Choroid plexus epithelial cell (primary cell): ENCODE measurements around the gene HAUS7.

Source experiments
- DNase-seq: peaks from one replicate; pipeline ENCODE4 v3.0.0-alpha.2; 2010; ENCODE audit warnings: low read depth
- H3K4me3 ChIP-seq: 2 replicates; pipeline ENCODE4 v1.5.1; 2011; ENCODE audit warnings: low read depth, mild to moderate bottlenecking, control low read depth, low read length, moderate library complexity
- TF ChIP-seq, protein P1 (sequence below): conservative IDR thresholded peaks from 2 replicates; pipeline ENCODE4 v1.5.1; 2011; ENCODE audit warnings: low read depth, mild to moderate bottlenecking, control low read depth, inconsistent platforms, low read length, moderate library complexity

HAUS7 gene

DNA sequence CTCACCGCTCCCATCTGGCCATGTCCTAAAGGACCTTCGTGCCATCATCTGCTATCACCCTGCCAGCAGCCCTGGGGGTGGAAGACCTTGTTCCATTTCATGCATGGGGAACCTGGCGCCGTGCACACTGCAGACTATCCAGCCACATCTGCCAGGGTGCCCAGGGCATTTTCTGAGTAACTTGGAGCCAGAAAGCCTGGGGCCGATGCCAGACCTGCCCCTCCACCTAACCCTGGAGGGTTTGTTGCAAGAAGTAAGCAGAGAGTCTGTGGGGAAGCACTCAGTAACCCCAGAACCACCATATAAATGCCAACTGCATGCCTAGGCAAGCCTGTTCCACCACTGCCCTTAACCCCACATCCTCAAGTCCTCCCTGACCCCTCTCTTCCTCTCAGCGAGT, 7.3 kb downstream of the HAUS7 start:
- DNase-seq: no peak
- TF ChIP-seq, protein P1, sequence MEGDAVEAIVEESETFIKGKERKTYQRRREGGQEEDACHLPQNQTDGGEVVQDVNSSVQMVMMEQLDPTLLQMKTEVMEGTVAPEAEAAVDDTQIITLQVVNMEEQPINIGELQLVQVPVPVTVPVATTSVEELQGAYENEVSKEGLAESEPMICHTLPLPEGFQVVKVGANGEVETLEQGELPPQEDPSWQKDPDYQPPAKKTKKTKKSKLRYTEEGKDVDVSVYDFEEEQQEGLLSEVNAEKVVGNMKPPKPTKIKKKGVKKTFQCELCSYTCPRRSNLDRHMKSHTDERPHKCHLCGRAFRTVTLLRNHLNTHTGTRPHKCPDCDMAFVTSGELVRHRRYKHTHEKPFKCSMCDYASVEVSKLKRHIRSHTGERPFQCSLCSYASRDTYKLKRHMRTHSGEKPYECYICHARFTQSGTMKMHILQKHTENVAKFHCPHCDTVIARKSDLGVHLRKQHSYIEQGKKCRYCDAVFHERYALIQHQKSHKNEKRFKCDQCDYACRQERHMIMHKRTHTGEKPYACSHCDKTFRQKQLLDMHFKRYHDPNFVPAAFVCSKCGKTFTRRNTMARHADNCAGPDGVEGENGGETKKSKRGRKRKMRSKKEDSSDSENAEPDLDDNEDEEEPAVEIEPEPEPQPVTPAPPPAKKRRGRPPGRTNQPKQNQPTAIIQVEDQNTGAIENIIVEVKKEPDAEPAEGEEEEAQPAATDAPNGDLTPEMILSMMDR: no peak

DNA sequence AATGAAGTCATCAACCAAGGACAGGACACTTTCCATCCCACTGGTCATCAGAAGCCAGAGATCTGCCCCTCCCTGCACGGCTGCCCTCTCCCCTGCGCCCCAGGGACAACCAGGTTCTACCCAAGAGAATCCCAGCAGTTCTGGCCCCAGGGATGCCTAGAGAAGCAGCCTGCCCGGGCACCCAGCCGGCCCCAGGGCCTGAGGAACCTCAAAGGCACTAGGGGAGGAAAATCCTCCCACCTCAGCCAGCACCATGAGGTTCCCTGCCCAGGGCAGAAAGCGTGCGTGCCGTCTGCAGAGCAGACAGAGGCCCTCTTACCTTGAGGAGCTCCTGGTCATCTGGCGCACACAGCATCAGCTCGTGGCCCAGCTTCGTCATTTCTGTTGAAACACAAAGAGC, 8.1 kb downstream of the HAUS7 start:
- no peak for DNase-seq
- TF ChIP-seq, protein P1: no peak
- no peak overlapping the region for H3K4me3 ChIP-seq

More for the DNA sequence above, 7.3 kb downstream of the HAUS7 start:
- H3K4me3 ChIP-seq: no peak overlapping the region

DNA sequence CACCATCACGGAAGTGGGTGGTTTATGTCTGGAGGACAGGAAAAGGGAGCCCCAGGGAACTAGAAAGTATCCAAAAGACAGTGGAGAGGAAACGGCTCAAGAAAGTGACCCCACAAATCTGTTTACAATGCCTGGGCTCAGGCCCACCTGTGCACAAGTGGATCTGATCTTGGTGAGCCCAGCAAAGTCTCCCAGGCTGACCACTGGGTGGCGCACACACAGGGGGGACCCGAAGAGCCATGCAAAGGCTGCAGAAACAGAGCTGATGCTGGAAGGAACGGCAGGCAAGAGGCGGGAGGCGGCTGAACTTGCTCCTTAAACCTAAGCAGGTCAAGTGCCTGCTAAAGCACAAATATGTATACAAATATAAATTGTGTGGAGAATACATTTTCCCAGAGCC, 9.6 kb downstream of the HAUS7 start:
- H3K4me3 ChIP-seq: no peak overlapping the region
- DNase-seq: peak; percentile 69
- TF ChIP-seq, protein P1: peak; percentile 77

DNA sequence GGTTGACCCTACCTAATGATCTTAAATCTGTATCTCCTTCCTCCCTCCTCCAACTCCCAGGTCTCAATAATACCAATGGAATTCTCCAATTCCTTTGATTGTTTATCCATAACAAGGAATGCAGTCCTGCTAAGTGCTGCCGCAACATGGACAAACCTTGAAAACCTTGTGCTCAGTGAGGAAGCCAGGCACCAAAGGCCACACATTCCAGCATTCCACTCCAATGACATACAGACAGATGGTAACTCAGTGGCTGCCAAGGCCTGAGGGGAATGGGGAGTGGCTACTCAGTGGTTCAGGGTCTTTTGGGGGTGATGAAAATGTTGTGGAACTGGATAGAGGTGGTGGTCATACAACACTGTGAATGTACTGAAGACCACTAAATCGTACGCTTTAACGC, 10.4 kb downstream of the HAUS7 start:
- no peak overlapping the region for H3K4me3 ChIP-seq
- DNase-seq: peak; percentile 86
- TF ChIP-seq, protein P1: peak; percentile 27

DNA sequence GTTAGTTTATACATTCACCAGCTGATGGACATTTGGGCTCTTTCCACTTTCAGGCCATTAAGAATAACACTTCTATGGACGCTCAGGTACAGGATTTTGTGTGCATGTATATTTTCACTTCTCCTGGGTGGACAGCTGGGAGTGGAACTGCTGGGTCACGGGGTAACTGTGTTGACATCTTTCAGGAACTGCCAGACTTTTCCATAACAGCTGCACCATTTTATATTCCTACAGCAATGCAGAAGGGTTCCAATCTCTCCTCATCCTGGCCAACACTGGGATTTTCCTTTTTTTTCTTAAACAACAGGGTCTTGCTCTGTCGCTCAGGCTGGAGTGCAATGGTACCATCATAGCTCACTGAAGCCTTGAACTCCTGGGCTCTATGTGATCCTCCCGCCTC, 11.9 kb downstream of the HAUS7 start:
- DNase-seq: no peak
- TF ChIP-seq, protein P1: no peak

DNA sequence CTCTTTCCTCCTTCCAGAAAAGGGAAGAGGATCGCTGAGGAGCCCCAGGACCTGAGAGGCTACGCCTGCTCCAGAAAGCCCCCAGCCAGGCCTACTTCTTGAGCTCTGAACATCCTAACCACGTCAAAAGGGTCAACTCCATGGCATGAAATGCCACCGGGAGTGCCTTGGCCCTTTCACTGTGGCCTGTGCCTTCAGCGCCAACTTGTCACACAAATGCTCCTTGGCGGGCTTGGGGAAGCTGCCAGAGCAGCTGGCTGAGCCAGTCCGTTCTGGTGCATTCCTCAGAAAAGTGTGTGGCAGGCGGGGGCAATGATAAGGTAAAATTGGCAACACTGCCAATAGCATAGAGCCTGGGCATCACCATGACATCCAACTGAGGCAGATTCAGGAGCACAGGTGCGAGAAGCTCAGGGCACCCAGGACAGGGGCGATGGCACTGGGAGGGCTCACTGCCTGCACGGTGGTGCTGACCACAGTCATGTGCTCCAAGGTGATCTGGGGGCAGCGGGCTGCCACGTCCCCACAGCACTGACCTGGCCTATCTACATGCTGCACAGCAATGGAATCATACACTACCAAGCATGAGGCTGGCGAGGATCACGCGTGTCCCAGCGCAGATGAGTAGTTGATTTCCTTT, 12.4 kb downstream of the HAUS7 start:
- H3K4me3 ChIP-seq: no peak overlapping the region
- DNase-seq: no peak
- TF ChIP-seq, protein P1: no peak

More for the DNA sequence above, 11.9 kb downstream of the HAUS7 start:
- H3K4me3 ChIP-seq: no peak overlapping the region

DNA sequence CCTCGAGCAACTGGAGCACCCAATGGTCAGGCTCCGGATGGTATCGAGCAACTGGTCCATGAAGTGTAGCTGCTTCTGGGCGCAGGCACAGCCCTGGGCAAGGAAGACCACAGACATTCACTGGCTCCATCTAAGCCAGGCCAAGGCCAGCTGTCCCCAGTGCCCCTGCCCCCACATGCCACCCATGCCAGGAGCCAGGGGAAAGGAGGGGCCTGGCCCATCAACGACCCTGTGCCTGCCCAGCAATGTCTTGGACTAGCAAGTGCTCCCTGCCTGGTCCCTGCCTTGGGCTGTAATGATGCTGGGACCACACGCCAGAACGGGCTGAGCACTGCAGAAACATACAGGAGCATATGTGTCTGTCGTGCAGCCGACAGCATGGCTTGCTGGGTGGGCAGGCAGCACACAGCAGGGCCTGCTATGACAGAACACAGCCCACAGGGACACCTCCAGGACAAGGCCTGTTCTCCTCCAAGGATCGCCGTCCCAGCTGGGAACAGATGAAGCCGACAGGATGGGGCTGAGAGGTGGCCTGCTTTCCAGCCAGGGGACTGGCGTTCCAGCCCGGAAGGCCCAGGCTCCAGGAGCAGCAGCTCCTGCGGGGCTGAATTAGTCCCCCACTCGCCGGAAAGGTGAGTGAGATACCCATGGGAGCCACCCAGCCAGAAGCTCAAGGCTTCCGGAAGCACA, 13.1 kb downstream of the HAUS7 start:
- no peak overlapping the region for H3K4me3 ChIP-seq
- TF ChIP-seq, protein P1: no peak
- DNase-seq: no peak
